ENCODE data around the gene IFNA17.
"Not testable (repeated sequence)": the region's sequence is repeated elsewhere in the genome, so short reads cannot be mapped to it uniquely, and the experiment has no call there.

IFNA17 gene

GRCh38 chr9:21228122-21228521 lies at the start of gene IFNA17:
IFNA17 (minus strand) TSS chr9:21228222; CDS start chr9:21228173, 49 bp downstream.
- DNase-seq (ENCODE audit: low read depth, low spot score), result no peak

DNA sequence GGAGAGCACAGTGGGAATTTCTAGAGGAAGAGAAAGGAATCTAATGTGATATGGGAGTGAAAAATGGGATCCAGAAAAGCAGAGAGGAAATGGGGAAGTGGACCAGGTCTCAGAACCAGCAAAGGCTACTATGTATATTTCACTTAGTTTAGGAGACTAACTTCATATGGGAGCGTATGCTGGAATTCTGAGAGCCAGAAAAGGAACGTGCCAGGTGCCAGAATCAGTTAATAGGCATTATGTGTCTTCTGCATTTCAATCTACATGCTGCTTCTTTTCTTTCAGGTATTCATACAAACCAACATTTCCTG lies 40.3 kb upstream of the IFNA17 start:
- no peak for DNase-seq (ENCODE audit: low read depth, low spot score)

- no peak for DNase-seq (ENCODE audit: low read depth, low spot score)
Observed at GRCh38 chr9:21267485-21268346, 39.7 kb upstream of the IFNA17 start.

- no peak for DNase-seq (ENCODE audit: low read depth, low spot score)
Observed at GRCh38 chr9:21266733-21267484, 38.9 kb upstream of the IFNA17 start.

- DNase-seq (ENCODE audit: low read depth, low spot score), result no peak
Observed at GRCh38 chr9:21265421-21266189, 37.6 kb upstream of the IFNA17 start.

GRCh38 chr9:21255538-21256212 lies 27.7 kb upstream of the IFNA17 start:
- DNase-seq (ENCODE audit: low read depth, low spot score), result no peak

DNA sequence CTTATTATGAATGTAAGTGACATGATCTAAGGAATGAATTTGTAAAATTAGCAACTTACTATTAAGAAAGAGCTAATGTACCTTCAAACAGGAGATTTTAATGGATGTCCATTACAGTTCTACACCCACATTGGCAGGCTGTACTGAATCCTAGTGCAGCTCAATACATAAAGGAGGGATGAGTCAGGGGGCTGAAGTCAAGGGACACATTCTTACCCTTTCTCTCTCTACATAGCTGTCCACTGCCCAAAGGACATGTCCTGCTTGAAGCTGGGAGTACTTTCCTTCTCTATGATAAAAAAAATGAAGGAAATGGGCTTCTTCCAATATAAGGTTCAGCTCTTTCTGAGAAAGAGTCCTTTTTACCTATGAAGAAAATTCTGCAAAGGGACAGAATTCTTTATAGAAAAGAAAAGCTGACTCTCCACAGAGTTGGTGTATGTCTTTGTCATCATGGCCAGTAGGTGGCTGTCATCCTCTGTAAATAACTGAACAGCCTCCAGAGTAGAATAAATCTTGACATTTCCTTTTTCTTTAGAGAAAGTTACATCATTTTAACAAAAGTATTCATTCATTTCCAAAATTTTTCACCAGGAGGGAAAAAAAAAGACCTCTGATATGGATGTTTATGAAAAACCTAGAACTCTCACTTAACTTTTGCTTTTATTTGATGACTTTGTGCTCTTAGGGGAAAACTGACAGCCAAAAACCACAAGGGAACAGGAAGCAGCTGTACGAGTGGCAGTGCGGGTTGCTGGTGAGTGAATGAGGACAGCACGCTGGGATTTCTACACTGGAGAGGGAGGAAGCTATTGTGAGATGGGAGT lies 24.9 kb upstream of the IFNA17 start:
- DNase-seq (ENCODE audit: low read depth, low spot score), result peak; percentile 43

DNA sequence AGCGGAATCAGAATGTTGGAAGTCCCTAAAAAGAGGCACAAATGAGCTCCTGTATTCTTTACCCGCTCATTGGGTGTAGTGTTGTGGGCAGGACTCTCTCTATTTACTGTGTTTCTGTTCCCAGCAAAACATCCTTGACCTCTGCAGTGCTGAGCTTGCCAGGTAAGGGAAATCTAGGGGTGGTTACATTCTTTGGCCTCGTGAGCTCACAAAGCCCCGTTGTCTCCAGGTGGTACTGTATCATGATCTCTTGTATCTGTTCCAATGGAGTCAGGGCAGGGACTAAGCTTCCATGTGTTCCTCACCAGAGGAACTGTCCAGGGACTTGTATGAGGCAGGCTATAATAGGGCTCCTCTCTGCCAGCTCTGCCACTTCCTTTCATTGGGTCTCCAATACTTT lies 23.6 kb upstream of the IFNA17 start:
- DNase-seq (ENCODE audit: low read depth, low spot score), result no peak

GRCh38 chr9:21251190-21251589 lies 23.2 kb upstream of the IFNA17 start:
- no peak for DNase-seq (ENCODE audit: low read depth, low spot score)

DNA sequence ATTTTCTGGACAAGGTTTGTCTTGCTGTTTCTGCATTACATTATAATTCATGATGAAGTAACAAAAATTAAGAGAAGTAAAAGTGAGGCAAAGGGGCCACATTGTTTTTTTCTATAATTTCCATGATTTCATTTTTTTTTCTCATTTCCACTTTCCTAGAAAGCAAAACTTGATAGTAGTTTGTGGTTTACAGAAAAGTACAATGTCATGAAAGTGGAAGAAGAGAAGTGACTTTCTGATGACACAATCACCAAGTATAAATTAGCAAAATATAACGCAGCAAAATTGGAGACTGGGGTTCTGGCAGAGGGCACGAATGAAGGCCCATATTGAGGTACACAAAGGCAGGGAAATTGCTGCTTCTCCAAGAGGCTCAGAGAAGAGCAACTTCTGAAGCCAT lies 16.8 kb upstream of the IFNA17 start:
- DNase-seq (ENCODE audit: low read depth, low spot score), result no peak

- DNase-seq (ENCODE audit: low read depth, low spot score), result no peak
Observed at GRCh38 chr9:21239911-21240310, 11.9 kb upstream of the IFNA17 start, which contains the start of gene IFNA14. IFNA14 (minus strand) TSS chr9:21240005; CDS start chr9:21239935, 70 bp downstream.

DNA sequence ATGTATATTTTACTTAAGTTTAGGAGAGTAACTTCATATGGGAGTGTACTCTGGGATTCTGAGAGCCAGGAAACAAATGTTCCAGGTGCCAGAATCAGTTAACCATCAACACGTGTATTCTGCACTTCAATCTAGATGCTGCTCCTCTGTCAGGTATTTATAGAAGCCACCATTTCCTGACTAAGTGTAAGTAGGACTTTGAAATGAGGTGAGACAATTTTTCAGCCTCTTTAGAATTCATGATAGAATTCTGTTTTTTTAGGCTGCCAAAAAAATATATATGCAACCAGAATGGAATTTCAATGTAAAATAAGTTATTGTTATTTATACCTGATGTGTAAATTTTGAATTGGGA lies 8.3 kb upstream of the IFNA17 start:
- DNase-seq (ENCODE audit: low read depth, low spot score), result not testable (repeated sequence)

DNA sequence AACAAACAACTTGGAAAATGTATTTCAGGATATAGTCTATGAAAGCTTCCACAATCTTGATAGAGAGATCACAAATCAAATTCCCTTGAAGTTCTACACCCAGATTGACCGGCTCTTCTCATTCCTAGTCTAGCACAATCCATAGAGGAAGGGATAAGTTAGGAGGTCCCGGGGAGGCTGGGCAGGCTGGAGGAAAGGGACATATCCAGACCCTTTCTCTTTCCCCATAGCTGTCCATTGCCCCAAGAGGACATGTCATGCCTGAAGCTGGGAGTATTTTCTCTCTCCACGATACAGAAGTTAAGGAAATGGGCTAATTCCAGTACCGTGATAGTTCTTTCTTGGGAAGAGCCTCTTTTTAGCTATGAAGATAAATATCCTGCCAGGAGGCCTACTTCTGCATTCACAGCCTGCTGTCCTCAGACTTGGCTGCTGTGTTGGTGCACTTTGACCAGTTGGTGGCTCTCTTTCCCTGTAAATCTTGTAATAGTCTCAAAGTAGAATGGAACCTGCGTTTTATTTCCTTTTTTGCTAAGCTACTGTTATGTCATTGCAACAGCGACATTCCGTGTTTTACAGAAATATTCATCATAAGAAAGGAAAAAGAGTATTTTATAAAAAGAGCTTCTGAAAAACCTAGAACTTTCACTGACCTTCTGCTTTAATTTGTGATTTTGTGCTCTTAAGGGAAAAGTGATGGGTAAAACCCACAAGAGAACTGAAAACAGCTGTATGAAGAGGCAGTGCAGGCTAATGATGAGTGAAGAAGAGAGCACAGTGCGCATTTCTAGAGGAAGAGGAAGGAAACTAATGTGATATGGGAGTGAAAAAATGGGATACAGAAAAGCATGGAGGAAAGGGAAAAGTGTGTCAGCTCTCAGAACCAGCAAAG lies 7.7 kb upstream of the IFNA17 start:
- DNase-seq (ENCODE audit: low read depth, low spot score), result peak; percentile 61

GRCh38 chr9:21234153-21234687 lies 6.2 kb upstream of the IFNA17 start:
- DNase-seq (ENCODE audit: low read depth, low spot score), result no peak

DNA sequence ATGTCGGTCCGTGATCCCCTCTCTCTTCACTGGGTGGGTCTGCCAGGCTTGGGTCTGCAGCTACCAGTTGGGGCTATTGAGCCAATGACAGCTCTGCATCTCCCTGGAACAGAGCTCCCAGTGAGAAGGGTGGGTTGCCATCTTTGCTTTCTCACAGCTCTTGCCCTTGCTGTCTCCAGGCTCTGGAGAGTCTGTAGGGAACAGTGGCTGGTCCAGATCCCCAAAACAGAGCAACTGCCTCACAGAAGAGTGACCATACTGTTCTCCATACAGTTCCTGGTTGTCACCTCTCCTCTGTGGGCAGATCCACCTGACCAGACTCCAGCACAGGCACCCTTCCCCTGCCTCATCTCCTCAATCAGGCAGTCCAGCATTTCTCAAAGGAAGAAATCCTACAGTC lies 5.2 kb upstream of the IFNA17 start:
- DNase-seq (ENCODE audit: low read depth, low spot score), result no peak

DNA sequence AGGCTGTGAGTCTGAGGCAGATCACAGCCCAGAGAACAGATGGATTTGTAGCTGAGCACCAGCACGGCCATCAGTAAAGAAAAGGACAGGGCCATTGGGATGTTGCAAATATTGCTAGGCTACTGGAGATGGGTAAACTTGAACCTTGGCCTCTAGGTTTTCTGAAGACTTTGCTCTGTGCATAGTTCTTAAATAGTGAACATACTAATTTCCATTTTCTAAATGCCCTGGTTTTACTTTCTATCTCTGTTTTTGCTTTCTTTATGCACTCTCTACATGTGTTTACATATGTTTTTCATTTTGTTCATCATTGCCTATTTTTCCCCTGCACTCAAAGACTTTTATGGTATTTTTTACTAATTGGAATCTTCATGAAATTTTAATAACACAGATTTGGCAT lies 10.8 kb downstream of the IFNA17 start, which contains the start of gene IFNA16:
IFNA16 (minus strand) TSS at position 101 of the 400 bp plus-strand sequence; CDS start at position 95, 6 bp downstream.
- DNase-seq (ENCODE audit: low read depth, low spot score), result not testable (repeated sequence)

DNA sequence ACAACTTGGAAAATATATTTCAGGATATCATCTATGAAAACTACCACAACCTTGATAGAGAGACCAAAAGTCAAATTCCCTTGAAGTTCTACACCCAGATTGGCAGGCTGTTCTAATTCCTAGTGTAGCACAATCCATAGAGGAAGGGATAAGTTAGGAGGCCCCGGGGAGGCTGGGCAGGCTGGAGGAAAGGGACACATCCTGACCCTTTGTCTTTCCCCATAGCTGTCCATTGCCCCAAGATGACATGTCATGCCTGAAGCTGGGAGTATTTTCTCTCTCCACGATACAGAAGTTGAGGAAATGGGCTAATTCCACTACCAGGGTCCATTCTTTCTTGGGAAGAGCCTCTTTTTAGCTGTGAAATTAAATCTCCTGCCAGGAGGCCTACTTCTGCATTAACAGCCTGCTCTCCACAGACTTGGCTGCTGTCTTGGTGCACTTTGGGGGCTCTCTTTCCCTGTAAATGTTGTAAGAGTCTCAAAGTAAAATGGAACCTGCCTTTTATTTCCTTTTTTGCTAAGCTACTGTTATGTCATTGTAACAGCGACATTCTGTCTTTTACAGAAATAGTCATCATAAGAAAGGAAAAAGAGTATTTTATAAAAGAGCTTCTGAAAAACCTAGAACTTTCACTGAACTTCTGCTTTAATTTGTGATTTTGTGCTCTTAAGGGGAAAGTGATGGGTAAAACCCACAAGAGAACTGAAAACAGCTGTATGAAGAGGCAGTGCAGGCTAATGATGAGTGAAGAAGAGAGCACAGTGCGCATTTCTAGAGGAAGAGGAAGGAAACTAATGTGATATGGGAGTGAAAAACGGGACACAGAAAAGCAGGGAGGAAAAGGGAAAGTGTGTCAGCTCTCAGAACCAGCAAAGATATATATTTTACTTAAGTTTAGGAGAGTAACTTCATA lies 14.4 kb downstream of the IFNA17 start:
- peak; percentile 7 for DNase-seq (ENCODE audit: low read depth, low spot score)

- not testable (repeated sequence) for DNase-seq (ENCODE audit: low read depth, low spot score)
Observed at GRCh38 chr9:21212160-21212559, 15.9 kb downstream of the IFNA17 start.

Measured in astrocyte of the hippocampus (primary cell).